Measurements from ENCODE around the gene INF2. TPM values are rescaled to one million over a fixed set of nuclear protein-coding genes. Genes with fewer than 3 reads are reported as not detected.

INF2 gene
- total RNA-seq, 4 donors from 2014 or later: 187 to 510 (median 205) TPM

DNA sequence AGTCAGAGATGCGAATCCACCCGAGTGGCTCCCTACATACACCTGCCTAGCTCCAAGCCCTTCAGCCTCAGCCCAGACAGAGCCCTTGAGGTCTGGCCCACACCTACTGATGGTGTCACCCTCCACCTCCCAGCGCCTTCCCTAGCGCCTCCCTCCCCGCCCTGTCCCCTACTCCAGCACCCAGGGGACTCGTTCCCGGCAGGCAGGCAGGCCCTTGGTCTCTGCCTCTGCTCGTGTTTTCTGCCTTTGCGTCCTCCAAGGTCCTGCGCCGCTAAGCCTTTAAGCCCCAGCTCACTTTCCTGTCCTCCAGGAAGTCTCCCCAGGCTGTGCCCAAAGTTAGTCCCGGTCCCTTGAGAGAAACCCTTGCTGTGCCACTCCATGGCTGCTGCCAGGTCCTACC is 12.7 kb downstream of the INF2 start:
- Histone ChIP-seq H3K4me1 (peaks cover 10 to 29% (median 20%) of the 10 kb centered on the region in 4 donors), H3K9me3 (no peaks in the 10 kb centered on the region), H3K27me3 (no peaks in the 10 kb centered on the region), H3K4me3 (no peak overlapping the region), H3K36me3 (peaks cover 0 to 19% (median 2%) of the 10 kb centered on the region in 4 donors), H3K27ac (no peak overlapping the region)
- in situ Hi-C loops (cut with MboI; ENCODE audit: low pct_ligation_motif_present in 1 of 4, low pct_unique_long_range_greater_than_20kb in 1 of 4, low sequenced_read_pairs in 3 of 4) (loop anchor here in 1 of 4 donors (10.0 kb wide), 1 partner anchor 47 kb away; no protein-coding TSS in a partner anchor), intact Hi-C loops (cut with DNase I; ENCODE audit: low total_unique reads) (no loop called here)
- WGBS, 2 donors (ENCODE audit: low coverage in 1 of 2): 81 to 86% methylated on average over 5 to 12 of the region's 12 CpGs
- TF ChIP-seq POLR2A (IDR thresholded peaks at IDR 0.05) (no peak), CTCF (IDR thresholded peaks at IDR 0.05) (no peak), EP300 (IDR thresholded peaks at IDR 0.05; ENCODE audit: low read depth) (no peak), POLR2AphosphoS5 (IDR thresholded peaks at IDR 0.05) (no peak)
- no peak for DNase-seq

- Histone ChIP-seq H3K4me3 (no peak overlapping the region), H3K9me3 (no peaks in the 10 kb centered on the region), H3K27me3 (no peaks in the 10 kb centered on the region), H3K27ac (no peak overlapping the region), H3K4me1 (peaks cover 6 to 23% (median 15%) of the 10 kb centered on the region in 4 donors), H3K36me3 (peaks cover 0 to 19% (median 2%) of the 10 kb centered on the region in 4 donors)
- in situ Hi-C loops (cut with MboI; ENCODE audit: low pct_ligation_motif_present in 1 of 4, low pct_unique_long_range_greater_than_20kb in 1 of 4, low sequenced_read_pairs in 3 of 4): loop anchor here in 1 of 4 donors (10.0 kb wide), 1 partner anchor 48 kb away; no protein-coding TSS in a partner anchor
- WGBS, 2 donors (ENCODE audit: low coverage in 1 of 2): 81% methylated on average over 3 of the region's 4 CpGs; no CpG with 5 or more reads in 1 of the 2 donors
- DNase-seq: no peak
- intact Hi-C loops (cut with DNase I; ENCODE audit: low total_unique reads): no loop called here
- TF ChIP-seq CTCF (IDR thresholded peaks at IDR 0.05) (no peak), POLR2A (IDR thresholded peaks at IDR 0.05) (no peak), POLR2AphosphoS5 (IDR thresholded peaks at IDR 0.05) (no peak), EP300 (IDR thresholded peaks at IDR 0.05; ENCODE audit: low read depth) (no peak)
Observed at GRCh38 chr14:104702673-104703072, 13.3 kb downstream of the INF2 start.

DNA sequence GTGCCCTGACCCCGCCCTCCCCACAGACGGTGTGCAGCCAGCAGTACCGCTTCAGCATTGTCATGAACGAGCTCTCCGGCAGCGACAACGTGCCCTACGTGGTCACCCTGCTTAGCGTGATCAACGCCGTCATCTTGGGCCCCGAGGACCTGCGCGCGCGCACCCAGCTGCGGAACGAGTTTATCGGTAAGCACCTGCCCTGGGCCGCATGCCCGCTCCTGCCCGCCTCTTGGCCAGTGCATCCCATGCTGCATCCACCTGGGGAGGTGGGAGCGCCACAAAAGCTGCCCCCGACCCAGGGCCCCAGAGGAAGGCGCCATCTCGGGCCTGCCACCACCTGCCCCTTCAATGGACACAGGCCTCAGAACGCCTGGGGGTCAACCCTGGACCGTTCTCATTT is 13.9 kb downstream of the INF2 start:
- Histone ChIP-seq H3K36me3 (peaks cover 0 to 19% (median 2%) of the 10 kb centered on the region in 4 donors), H3K27ac (no peak overlapping the region), H3K9me3 (no peaks in the 10 kb centered on the region), H3K4me1 (peaks cover 0 to 17% (median 9%) of the 10 kb centered on the region in 4 donors), H3K4me3 (no peak overlapping the region), H3K27me3 (no peaks in the 10 kb centered on the region)
- TF ChIP-seq POLR2A (IDR thresholded peaks at IDR 0.05): no peak
- TF ChIP-seq CTCF (IDR thresholded peaks at IDR 0.05): no peak
- no peak for TF ChIP-seq POLR2AphosphoS5 (IDR thresholded peaks at IDR 0.05)
- TF ChIP-seq EP300 (IDR thresholded peaks at IDR 0.05; ENCODE audit: low read depth): no peak
- 89% methylated on average over 14 of the region's 28 CpGs; no CpG with 5 or more reads in 1 of the 2 donors for WGBS, 2 donors (ENCODE audit: low coverage in 1 of 2)
- intact Hi-C loops (cut with DNase I; ENCODE audit: low total_unique reads) (no loop called here), in situ Hi-C loops (cut with MboI; ENCODE audit: low pct_ligation_motif_present in 1 of 4, low pct_unique_long_range_greater_than_20kb in 1 of 4, low sequenced_read_pairs in 3 of 4) (loop anchor here in 1 of 4 donors (10.0 kb wide), 1 partner anchor 48 kb away; no protein-coding TSS in a partner anchor)
- no peak for DNase-seq

GRCh38 chr14:104704252-104704651 is 14.8 kb downstream of the INF2 start:
- H3K4me1 ChIP-seq: peaks cover 0 to 7% (median 2%) of the 10 kb centered on the region in 4 donors
- H3K27ac ChIP-seq: no peak overlapping the region
- H3K27me3 ChIP-seq: no peaks in the 10 kb centered on the region
- intact Hi-C loops (cut with DNase I; ENCODE audit: low total_unique reads) (no loop called here), in situ Hi-C loops (cut with MboI; ENCODE audit: low pct_ligation_motif_present in 1 of 4, low pct_unique_long_range_greater_than_20kb in 1 of 4, low sequenced_read_pairs in 3 of 4) (loop anchor here in 1 of 4 donors (10.0 kb wide), 1 partner anchor 49 kb away; no protein-coding TSS in a partner anchor)
- DNase-seq: no peak
- no peak for TF ChIP-seq CTCF (IDR thresholded peaks at IDR 0.05)
- no peak for TF ChIP-seq EP300 (IDR thresholded peaks at IDR 0.05; ENCODE audit: low read depth)
- no peak for TF ChIP-seq POLR2A (IDR thresholded peaks at IDR 0.05)
- no peak for TF ChIP-seq POLR2AphosphoS5 (IDR thresholded peaks at IDR 0.05)
- no peak overlapping the region for H3K4me3 ChIP-seq
- 95 to 98% methylated on average over 8 to 22 of the region's 22 CpGs for WGBS, 2 donors (ENCODE audit: low coverage in 1 of 2)
- H3K9me3 ChIP-seq: no peaks in the 10 kb centered on the region
- peaks cover 0 to 19% (median 2%) of the 10 kb centered on the region in 4 donors for H3K36me3 ChIP-seq

Data from transverse colon (tissue), 4 donors.